Neural progenitor cell (in vitro differentiated cells): Measurements from ENCODE around the gene PVALB.

Source experiments
- EZH2 ChIP-seq: fragments of 200-600 bp; sonication (generic); IDR thresholded peaks from 2 replicates; pipeline ENCODE4 v1.6.1; 2017; ENCODE audit warnings: antibody characterized with exemption, mild to moderate bottlenecking, moderate library complexity
- TF ChIP-seq, protein P1 (sequence below): fragments of 200-600 bp; sonication (generic); IDR thresholded peaks from 2 replicates; pipeline ENCODE4 v1.5.1; 2017; ENCODE audit warnings: antibody characterized with exemption, mild to moderate bottlenecking

DNA sequence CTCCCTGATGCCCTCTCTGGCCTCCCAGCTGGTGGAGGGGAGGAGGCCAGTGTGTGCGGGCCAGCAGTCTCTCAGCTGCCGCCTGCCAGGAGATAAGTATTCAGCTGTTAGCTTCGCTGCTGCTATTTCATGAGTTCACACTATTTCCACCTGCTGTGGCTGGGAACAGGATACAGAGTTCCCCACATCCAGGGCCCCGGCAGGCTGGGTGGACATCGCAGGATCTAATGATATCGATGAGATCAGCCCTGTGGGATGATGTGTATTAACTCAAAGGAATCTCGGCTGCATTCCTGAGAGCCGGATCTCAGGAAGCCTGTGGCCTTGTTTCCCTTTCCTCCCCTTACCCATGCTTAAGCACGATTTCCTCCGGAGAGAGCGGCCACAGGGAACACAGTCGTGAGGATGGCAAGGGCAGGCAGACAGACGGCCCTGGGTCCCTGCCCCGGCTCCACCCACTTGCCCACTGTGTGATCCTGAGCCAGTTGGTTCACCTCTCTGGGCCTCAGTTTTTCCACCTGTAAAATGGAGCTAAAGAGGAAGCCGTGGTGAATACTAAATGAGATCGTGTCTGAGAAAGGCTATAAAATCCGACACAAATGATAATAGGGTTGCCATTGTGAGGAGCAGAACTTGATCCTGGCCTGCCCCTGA lies 6.5 kb upstream of the PVALB start:
- TF ChIP-seq, protein P1, sequence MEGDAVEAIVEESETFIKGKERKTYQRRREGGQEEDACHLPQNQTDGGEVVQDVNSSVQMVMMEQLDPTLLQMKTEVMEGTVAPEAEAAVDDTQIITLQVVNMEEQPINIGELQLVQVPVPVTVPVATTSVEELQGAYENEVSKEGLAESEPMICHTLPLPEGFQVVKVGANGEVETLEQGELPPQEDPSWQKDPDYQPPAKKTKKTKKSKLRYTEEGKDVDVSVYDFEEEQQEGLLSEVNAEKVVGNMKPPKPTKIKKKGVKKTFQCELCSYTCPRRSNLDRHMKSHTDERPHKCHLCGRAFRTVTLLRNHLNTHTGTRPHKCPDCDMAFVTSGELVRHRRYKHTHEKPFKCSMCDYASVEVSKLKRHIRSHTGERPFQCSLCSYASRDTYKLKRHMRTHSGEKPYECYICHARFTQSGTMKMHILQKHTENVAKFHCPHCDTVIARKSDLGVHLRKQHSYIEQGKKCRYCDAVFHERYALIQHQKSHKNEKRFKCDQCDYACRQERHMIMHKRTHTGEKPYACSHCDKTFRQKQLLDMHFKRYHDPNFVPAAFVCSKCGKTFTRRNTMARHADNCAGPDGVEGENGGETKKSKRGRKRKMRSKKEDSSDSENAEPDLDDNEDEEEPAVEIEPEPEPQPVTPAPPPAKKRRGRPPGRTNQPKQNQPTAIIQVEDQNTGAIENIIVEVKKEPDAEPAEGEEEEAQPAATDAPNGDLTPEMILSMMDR: no peak
- TF ChIP-seq EZH2: no peak
